Thoracic aorta (tissue), 2 donors: ENCODE measurements around the gene HSPA12B. TPM values are rescaled to one million over a fixed set of nuclear protein-coding genes. Genes with fewer than 3 reads are reported as not detected.

Source experiments
- ATAC-seq: fragments of 150-250 bp; one replicate; pipeline ENCODE4 v1.8.0; 2017; ENCODE audit warnings: low read depth; ENCODE audit not compliant: insufficient number of reproducible peaks, low FRiP score
- DNase-seq: peaks from one replicate; pipeline ENCODE4 v3.0.0-alpha.2; 2020; ENCODE audit warnings: low spot score
- H3K27ac ChIP-seq, 2 donors: fragments of 200-600 bp; sonication (generic); 1 replicate in 1 of 2; 2 replicates in 1 of 2; pipeline ENCODE4 v1.5.1; 2016; ENCODE audit warnings: mild to moderate bottlenecking in 2 of 2, moderate library complexity in 2 of 2
- H3K27me3 ChIP-seq: fragments of 200-600 bp; sonication (generic); replicated peaks from 2 replicates; pipeline ENCODE4 v1.6.0; 2016; ENCODE audit warnings: mild to moderate bottlenecking; ENCODE audit not compliant: insufficient read depth
- H3K36me3 ChIP-seq: fragments of 200-600 bp; sonication (generic); one replicate; pipeline ENCODE4 v1.5.1; 2016
- H3K4me1 ChIP-seq, 2 donors: fragments of 200-600 bp; sonication (generic); 1 replicate in 1 of 2; 2 replicates in 1 of 2; pipeline versions ENCODE4 v1.5.1 to v1.6.0; 2016; ENCODE audit warnings: low read depth in 2 of 2, mild to moderate bottlenecking in 1 of 2; ENCODE audit not compliant: control insufficient read depth in 1 of 2
- H3K4me3 ChIP-seq: fragments of 200-600 bp; sonication (generic); 2 replicates; pipeline ENCODE4 v1.5.1; 2016; ENCODE audit warnings: mild to moderate bottlenecking
- H3K9me3 ChIP-seq: fragments of 200-600 bp; sonication (generic); 2 replicates; pipeline ENCODE4 v1.5.1; 2016
- total RNA-seq, 2 donors: library from RNA; depleted of rRNA; stranded (reverse); fragments of >200 nt; gene quantifications; one replicate each; pipeline versions ENCODE4 v1.1.0 to v1.2.3, GENCODE V29; 2016
- TF ChIP-seq, protein P1 (sequence below): fragments of 200-600 bp; sonication (generic); IDR thresholded peaks from one replicate; pipeline ENCODE4 v1.5.1; 2019; ENCODE audit warnings: antibody characterized with exemption

HSPA12B gene
- total RNA-seq, 2 donors from 2014 or later = 4.6 to 6.5 TPM

DNA sequence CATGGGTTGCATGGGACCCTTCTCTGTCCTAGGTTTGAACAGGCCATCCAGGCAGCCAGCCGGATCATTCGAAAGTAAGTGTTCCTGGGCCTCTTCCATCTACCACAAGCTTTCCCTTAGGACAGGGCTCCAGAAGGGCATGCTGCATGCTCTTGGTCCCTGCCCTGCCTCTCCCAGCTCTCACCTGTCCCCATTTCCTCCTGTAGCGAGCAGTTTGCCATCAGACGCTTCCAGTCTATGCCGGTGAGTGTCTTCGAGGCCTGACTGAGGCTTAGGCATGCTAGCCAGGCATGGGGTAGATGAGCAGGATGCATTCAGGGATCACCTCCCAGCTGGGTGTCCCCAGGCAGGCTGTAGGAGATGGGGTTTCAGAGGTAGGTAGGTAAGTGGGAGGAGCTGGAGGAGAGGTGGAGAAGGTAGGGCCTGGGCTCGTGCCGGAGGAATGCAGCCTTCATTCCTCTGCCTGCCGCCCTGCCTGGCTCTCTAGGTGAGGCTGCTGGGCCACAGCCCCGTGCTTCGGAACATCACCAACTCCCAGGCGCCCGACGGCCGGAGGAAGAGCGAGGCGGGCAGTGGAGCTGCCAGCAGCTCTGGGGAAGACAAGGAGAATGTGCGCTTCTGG, 67.9 kb downstream of the HSPA12B start:
- Histone ChIP-seq H3K27ac (no peak overlapping the region), H3K36me3 (peaks cover 45% of the 10 kb centered on the region), H3K4me1 (peaks cover 7 to 39% of the 10 kb centered on the region in 2 donors), H3K4me3 (no peak overlapping the region), H3K9me3 (no peaks in the 10 kb centered on the region), H3K27me3 (no peaks in the 10 kb centered on the region)
- DNase-seq (no peak), ATAC-seq (no peak)
- TF ChIP-seq, protein P1, sequence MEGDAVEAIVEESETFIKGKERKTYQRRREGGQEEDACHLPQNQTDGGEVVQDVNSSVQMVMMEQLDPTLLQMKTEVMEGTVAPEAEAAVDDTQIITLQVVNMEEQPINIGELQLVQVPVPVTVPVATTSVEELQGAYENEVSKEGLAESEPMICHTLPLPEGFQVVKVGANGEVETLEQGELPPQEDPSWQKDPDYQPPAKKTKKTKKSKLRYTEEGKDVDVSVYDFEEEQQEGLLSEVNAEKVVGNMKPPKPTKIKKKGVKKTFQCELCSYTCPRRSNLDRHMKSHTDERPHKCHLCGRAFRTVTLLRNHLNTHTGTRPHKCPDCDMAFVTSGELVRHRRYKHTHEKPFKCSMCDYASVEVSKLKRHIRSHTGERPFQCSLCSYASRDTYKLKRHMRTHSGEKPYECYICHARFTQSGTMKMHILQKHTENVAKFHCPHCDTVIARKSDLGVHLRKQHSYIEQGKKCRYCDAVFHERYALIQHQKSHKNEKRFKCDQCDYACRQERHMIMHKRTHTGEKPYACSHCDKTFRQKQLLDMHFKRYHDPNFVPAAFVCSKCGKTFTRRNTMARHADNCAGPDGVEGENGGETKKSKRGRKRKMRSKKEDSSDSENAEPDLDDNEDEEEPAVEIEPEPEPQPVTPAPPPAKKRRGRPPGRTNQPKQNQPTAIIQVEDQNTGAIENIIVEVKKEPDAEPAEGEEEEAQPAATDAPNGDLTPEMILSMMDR = no peak

DNA sequence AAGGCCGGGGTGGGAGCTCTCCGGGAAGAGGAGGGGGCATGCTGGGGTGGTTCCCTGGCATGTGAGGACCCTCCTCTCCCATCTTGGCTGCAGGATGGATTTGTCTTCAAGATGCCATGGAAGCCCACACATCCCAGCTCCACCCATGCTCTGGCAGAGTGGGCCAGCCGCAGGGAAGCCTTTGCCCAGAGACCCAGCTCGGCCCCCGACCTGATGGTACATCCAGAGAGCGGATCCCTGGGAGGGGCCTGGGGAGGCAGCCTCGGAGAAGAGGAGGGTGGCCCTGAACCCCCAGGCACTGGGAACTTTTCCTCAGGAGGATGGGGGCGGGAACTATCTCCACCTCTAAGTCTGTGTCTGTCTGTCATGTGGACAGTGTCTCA, 68.4 kb downstream of the HSPA12B start:
- H3K36me3 ChIP-seq = peaks cover 45% of the 10 kb centered on the region
- no peaks in the 10 kb centered on the region for H3K9me3 ChIP-seq
- H3K4me3 ChIP-seq = no peak overlapping the region
- H3K27ac ChIP-seq = no peak overlapping the region
- H3K4me1 ChIP-seq = peaks cover 8 to 44% of the 10 kb centered on the region in 2 donors
- DNase-seq (no peak), ATAC-seq (no peak)
- TF ChIP-seq, protein P1 = no peak
- no peaks in the 10 kb centered on the region for H3K27me3 ChIP-seq

DNA sequence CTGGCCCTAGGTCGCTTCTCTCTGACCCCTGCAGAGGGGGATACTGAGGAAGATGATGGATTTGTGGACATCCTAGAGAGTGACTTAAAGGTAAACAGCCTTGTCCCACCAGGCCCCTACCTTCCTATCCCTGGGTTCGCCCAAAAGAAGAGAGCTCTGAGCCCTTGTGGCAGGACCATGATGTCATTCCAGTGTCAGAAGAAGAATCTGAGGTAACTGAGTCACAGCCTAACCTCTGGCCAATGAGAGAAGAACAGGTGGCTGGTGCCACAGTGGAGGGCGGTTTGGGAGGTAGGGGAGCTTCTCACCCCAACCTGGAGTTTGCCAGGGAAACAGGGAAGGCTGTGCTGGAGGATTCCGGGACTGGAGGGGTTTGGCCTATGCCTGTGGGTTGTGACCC, 68.8 kb downstream of the HSPA12B start:
- Histone ChIP-seq H3K4me3 (no peak overlapping the region), H3K4me1 (peaks cover 12 to 48% of the 10 kb centered on the region in 2 donors), H3K27me3 (no peaks in the 10 kb centered on the region), H3K36me3 (peaks cover 45% of the 10 kb centered on the region), H3K27ac (no peak overlapping the region), H3K9me3 (no peaks in the 10 kb centered on the region)
- ATAC-seq = no peak
- TF ChIP-seq, protein P1 = no peak
- DNase-seq = no peak

DNA sequence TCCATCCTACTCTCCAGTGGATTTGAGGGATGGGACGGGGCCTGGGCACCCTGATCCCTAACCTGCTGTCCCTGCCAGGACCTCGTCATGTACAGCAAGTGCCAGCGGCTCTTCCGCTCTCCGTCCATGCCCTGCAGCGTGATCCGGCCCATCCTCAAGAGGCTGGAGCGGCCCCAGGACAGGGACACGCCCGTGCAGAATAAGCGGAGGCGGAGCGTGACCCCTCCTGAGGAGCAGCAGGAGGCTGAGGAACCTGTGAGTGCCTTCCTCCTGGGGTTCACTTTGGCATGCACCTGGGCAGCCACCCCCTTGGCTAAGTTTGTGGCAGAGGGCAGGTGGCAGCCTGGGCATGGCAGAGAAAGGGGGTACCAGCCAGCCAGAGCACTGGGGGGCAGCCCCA, 69.4 kb downstream of the HSPA12B start:
- H3K27me3 ChIP-seq = no peaks in the 10 kb centered on the region
- TF ChIP-seq, protein P1 = no peak
- peaks cover 45% of the 10 kb centered on the region for H3K36me3 ChIP-seq
- H3K27ac ChIP-seq = no peak overlapping the region
- no peak for ATAC-seq
- no peak for DNase-seq
- no peak overlapping the region for H3K4me3 ChIP-seq
- H3K9me3 ChIP-seq = no peaks in the 10 kb centered on the region
- peaks cover 14 to 49% of the 10 kb centered on the region in 2 donors for H3K4me1 ChIP-seq

Other genes starting within 250 kb of the HSPA12B start
- gene GFRA4, start 69.3 kb upstream of the HSPA12B start, total RNA-seq = not detected
- gene ADAM33, start 50.7 kb upstream of the HSPA12B start, total RNA-seq = 100 to 1,000 TPM; 113 to 177 TPM
- 10 to 100 TPM; 12.2 to 45.5 TPM for gene SIGLEC1, start 20.1 kb upstream of the HSPA12B start, total RNA-seq
- 10 to 100 TPM in 1 of 2 donors, 1 to 10 TPM in 1; 7.8 to 20.4 TPM for gene ADISSP, start 35.1 kb downstream of the HSPA12B start, total RNA-seq
- gene SPEF1, start 48.8 kb downstream of the HSPA12B start, total RNA-seq = under 1 TPM in 1 of 2 donors, not detected in 1; 0.27 TPM
- gene CENPB, start 54.1 kb downstream of the HSPA12B start, total RNA-seq = 100 to 1,000 TPM in 1 of 2 donors, 10 to 100 TPM in 1; 97.2 to 114 TPM
- 10 to 100 TPM; 28.4 to 41.8 TPM for gene CDC25B, start 63.6 kb downstream of the HSPA12B start, total RNA-seq
- gene AP5S1, start 87.9 kb downstream of the HSPA12B start, total RNA-seq = 10 to 100 TPM; 12.3 to 18.0 TPM
- 10 to 100 TPM; 35.2 to 42.1 TPM for gene MAVS, start 114.1 kb downstream of the HSPA12B start, total RNA-seq
- gene PANK2, start 156.7 kb downstream of the HSPA12B start, total RNA-seq = 100 to 1,000 TPM in 1 of 2 donors, 10 to 100 TPM in 1; 58.3 to 113 TPM